Duodenal mucosa (tissue), 2 donors: Measurements from ENCODE around the gene CHADL.
"Not testable (repeated sequence)": the region's sequence is repeated elsewhere in the genome, so short reads cannot be mapped to it uniquely, and the experiment has no call there.

Experiments used
- H3K27ac ChIP-seq: one replicate; pipeline ENCODE4 v1.7.0; 2013; ENCODE audit warnings: low read depth, low read length
- H3K27me3 ChIP-seq, 2 donors: one replicate each; pipeline ENCODE4 v1.7.0; 2013; ENCODE audit warnings: low read length in 2 of 2, control low read depth in 1 of 2; ENCODE audit not compliant: insufficient read depth in 2 of 2, control insufficient read depth in 1 of 2
- H3K36me3 ChIP-seq, 2 donors: one replicate each; pipeline ENCODE4 v1.7.0; 2013; ENCODE audit warnings: low read length in 2 of 2, control low read depth in 1 of 2; ENCODE audit not compliant: insufficient read depth in 2 of 2, control insufficient read depth in 1 of 2
- H3K4me1 ChIP-seq, 2 donors: one replicate each; pipeline ENCODE4 v1.7.0; 2013; ENCODE audit warnings: low read length in 2 of 2, control low read depth in 1 of 2; ENCODE audit not compliant: insufficient read depth in 2 of 2, control insufficient read depth in 1 of 2
- H3K4me3 ChIP-seq, 2 donors: one replicate each; pipeline ENCODE4 v1.7.0; 2013; ENCODE audit warnings: low read length in 2 of 2, low read depth in 1 of 2
- H3K9ac ChIP-seq, 2 donors: one replicate each; pipeline ENCODE4 v1.7.0; 2013; ENCODE audit warnings: low read length in 2 of 2, low read depth in 1 of 2
- H3K9me3 ChIP-seq, 2 donors: one replicate each; pipeline ENCODE4 v1.7.0; 2013; ENCODE audit warnings: low read length in 2 of 2, control low read depth in 1 of 2; ENCODE audit not compliant: control insufficient read depth in 1 of 2

The CHADL gene

GRCh38 chr22:41274856-41275255 lies 34.1 kb upstream of the CHADL start:
- H3K27ac ChIP-seq, result no peak overlapping the region
- H3K4me1 ChIP-seq, result no peaks in the 10 kb centered on the region
- H3K9me3 ChIP-seq, result no peaks in the 10 kb centered on the region
- H3K9ac ChIP-seq, result no peak overlapping the region
- H3K4me3 ChIP-seq, result no peak overlapping the region
- peaks cover 44 to 70% of the 10 kb centered on the region in 2 donors for H3K36me3 ChIP-seq
- H3K27me3 ChIP-seq, result no peaks in the 10 kb centered on the region

GRCh38 chr22:41273128-41273527 lies 32.4 kb upstream of the CHADL start:
- no peak overlapping the region for H3K27ac ChIP-seq
- H3K9me3 ChIP-seq, result no peaks in the 10 kb centered on the region
- no peaks in the 10 kb centered on the region for H3K27me3 ChIP-seq
- H3K4me1 ChIP-seq, result no peaks in the 10 kb centered on the region
- H3K36me3 ChIP-seq, result peaks cover 39 to 67% of the 10 kb centered on the region in 2 donors
- H3K4me3 ChIP-seq, result no peak overlapping the region
- H3K9ac ChIP-seq, result no peak overlapping the region

GRCh38 chr22:41271787-41272186 lies 31.1 kb upstream of the CHADL start:
- H3K4me3 ChIP-seq, result no peak overlapping the region
- no peak overlapping the region for H3K9ac ChIP-seq
- H3K4me1 ChIP-seq, result no peaks in the 10 kb centered on the region
- H3K27ac ChIP-seq, result no peak overlapping the region
- no peaks in the 10 kb centered on the region for H3K9me3 ChIP-seq
- peaks cover 39 to 71% of the 10 kb centered on the region in 2 donors for H3K36me3 ChIP-seq
- no peaks in the 10 kb centered on the region for H3K27me3 ChIP-seq

- Histone ChIP-seq H3K27ac (no peak overlapping the region), H3K27me3 (no peaks in the 10 kb centered on the region), H3K9ac (no peak overlapping the region), H3K4me3 (no peak overlapping the region), H3K36me3 (peaks cover 35 to 79% of the 10 kb centered on the region in 2 donors), H3K4me1 (no peaks in the 10 kb centered on the region), H3K9me3 (no peaks in the 10 kb centered on the region)
Observed at GRCh38 chr22:41267958-41268357, 27.2 kb upstream of the CHADL start.

GRCh38 chr22:41264408-41264941 lies 23.7 kb upstream of the CHADL start:
- Histone ChIP-seq H3K4me3 (no peak overlapping the region), H3K27ac (no peak overlapping the region), H3K9me3 (no peaks in the 10 kb centered on the region), H3K27me3 (no peaks in the 10 kb centered on the region), H3K9ac (no peak overlapping the region), H3K4me1 (no peaks in the 10 kb centered on the region), H3K36me3 (peaks cover 35 to 84% of the 10 kb centered on the region in 2 donors)

GRCh38 chr22:41263704-41264103 lies 23.0 kb upstream of the CHADL start:
- H3K4me3 ChIP-seq, result no peak overlapping the region
- no peaks in the 10 kb centered on the region for H3K9me3 ChIP-seq
- H3K27ac ChIP-seq, result no peak overlapping the region
- H3K9ac ChIP-seq, result no peak overlapping the region
- no peaks in the 10 kb centered on the region for H3K4me1 ChIP-seq
- H3K27me3 ChIP-seq, result no peaks in the 10 kb centered on the region
- peaks cover 38 to 83% of the 10 kb centered on the region in 2 donors for H3K36me3 ChIP-seq

- no peak overlapping the region for H3K4me3 ChIP-seq
- H3K9ac ChIP-seq, result no peak overlapping the region
- H3K4me1 ChIP-seq, result no peaks in the 10 kb centered on the region
- peaks cover 33 to 80% of the 10 kb centered on the region in 2 donors for H3K36me3 ChIP-seq
- no peaks in the 10 kb centered on the region for H3K27me3 ChIP-seq
- H3K27ac ChIP-seq, result no peak overlapping the region
- no peaks in the 10 kb centered on the region for H3K9me3 ChIP-seq
Observed at GRCh38 chr22:41262250-41262765, 21.6 kb upstream of the CHADL start.

GRCh38 chr22:41261541-41262249 lies 21.0 kb upstream of the CHADL start:
- no peaks in the 10 kb centered on the region for H3K27me3 ChIP-seq
- H3K27ac ChIP-seq, result no peak overlapping the region
- no peak overlapping the region for H3K9ac ChIP-seq
- H3K4me1 ChIP-seq, result no peaks in the 10 kb centered on the region
- peaks cover 31 to 83% of the 10 kb centered on the region in 2 donors for H3K36me3 ChIP-seq
- H3K9me3 ChIP-seq, result no peaks in the 10 kb centered on the region
- H3K4me3 ChIP-seq, result no peak overlapping the region

- no peaks in the 10 kb centered on the region for H3K4me1 ChIP-seq
- H3K9me3 ChIP-seq, result no peaks in the 10 kb centered on the region
- peaks cover 37 to 85% of the 10 kb centered on the region in 2 donors for H3K36me3 ChIP-seq
- H3K27ac ChIP-seq, result no peak overlapping the region
- no peak overlapping the region for H3K9ac ChIP-seq
- no peak overlapping the region for H3K4me3 ChIP-seq
- H3K27me3 ChIP-seq, result no peaks in the 10 kb centered on the region
Observed at GRCh38 chr22:41260871-41261270, 20.1 kb upstream of the CHADL start.

GRCh38 chr22:41259756-41260155 lies 19.0 kb upstream of the CHADL start:
- H3K9me3 ChIP-seq, H3K27ac ChIP-seq, H3K9ac ChIP-seq, H3K4me3 ChIP-seq, H3K4me1 ChIP-seq, H3K27me3 ChIP-seq: not testable (repeated sequence)
- H3K36me3 ChIP-seq, result peaks cover 36 to 87% of the 10 kb centered on the region in 2 donors
